ENCODE data around the gene XRCC3.

Gene XRCC3

DNA sequence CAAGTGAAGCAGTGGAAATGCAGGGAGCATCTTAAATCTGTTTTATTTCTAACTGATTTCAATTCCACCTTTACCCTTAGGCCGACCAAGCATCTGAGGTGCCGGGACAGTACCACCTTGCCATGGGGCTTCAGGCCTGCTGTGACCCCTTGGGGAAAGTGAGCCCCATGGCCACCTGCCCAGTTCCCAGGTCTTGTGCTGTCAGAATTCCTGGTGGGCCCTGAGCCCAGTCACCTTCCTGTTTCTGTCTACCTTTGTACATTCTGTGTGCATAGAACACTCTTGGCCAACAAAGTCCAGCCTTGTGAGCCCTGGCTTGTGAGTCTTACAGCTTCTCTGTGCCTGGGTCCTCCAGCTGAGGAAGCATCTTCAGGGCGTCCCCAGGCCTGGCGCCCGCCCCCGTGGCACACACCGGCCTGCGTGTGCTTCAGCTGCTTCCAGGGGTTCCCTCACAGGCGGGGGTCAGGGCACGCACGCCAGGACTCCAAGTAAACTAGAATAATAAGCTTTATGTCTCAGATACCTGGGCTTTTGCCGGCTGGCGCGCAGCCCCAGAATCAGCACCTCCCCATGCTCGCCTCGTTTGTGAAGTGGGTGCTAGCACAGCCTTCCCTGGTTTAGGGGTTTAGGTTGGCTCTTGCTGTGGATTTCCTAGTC, 10.6 kb upstream of the XRCC3 start:
- no peak for DNase-seq

- DNase-seq, result no peak
Measured at GRCh38 chr14:103725001-103725682, 9.9 kb upstream of the XRCC3 start.

DNA sequence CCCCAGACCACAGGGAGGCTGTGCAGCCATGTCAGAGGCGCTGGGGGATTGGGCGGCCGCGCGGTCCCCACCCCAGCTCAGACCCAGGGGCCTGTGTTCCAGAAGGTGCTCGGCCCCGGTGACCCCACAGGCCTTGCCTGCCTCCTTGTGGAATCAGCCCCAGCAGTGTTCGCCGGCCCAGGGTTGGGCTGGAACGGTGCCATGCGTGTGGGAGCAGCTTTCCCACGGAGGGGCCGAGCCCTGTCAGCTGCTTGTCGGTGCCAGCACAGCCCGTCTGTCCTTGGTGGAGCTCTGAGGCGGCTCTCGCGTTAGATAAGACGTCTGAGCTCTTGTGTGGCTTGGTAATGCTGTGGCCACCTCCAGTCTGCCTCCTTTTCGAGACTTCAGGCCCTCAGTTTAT, 8.9 kb upstream of the XRCC3 start:
- DNase-seq, result no peak

DNA sequence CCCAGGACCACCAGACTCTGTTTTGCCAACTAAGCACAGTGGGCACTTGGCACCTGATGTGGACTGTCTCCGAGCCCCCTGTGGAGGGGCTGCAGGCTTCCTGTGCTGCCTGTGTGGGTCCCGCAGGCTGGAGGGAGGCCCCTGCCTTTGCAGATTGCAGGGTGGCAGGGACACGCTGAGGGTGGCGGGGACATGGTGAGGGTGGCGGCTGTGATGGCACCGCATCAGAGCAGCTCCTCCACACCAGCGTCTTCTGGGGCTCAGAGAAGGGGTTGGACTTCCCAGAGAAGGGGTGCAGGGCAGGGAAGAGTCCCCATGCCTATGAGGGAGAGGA, 8.5 kb upstream of the XRCC3 start:
- DNase-seq, result no peak

- no peak for DNase-seq
Measured at GRCh38 chr14:103721334-103722120, 6.3 kb upstream of the XRCC3 start.

- no peak for DNase-seq
Measured at GRCh38 chr14:103719751-103720150, 4.5 kb upstream of the XRCC3 start.

DNA sequence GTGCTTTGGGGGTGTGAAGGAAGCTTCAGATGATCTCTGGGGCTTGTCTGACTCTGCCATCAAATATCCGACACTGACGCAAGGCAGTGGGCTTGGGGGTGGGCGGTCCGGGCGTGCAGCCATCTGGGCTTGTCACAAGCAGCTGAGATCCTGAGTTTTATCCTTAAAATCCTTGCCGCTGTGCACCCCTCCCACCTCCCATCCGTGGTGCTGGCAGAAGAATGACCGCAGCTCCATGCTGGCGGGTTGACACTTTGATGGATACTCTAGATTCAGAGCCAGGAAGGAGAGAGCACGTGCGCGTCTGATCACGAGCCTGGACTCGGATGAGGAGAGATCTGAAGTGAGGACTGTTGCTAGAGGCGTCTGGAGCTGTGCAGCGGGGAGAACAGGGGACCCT, 3.3 kb upstream of the XRCC3 start:
- no peak for DNase-seq

DNA sequence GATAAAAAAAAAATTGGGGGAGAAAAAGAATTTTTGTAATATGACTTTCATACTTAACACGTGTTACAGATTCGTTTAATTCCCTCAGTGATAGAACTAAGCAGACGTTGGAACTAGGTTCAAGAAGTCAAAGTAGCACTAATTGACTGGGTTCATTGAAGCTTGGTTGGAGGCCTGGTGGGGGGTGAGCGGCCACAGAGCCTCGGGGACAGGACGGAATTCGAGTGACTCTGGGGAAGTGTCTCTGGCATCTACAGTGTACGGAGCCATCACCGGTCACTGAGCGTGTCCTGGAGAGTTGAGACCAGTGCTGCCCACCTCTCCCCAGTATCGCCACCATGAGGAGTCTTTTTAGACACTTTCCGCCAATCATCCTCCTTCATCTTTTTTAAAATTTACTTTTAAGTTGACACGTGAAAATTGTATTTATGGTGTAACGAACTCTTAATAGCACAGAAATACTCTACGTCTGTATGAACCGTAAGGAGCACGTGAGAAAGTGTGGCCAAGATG, 1.7 kb upstream of the XRCC3 start:
- no peak for DNase-seq

GRCh38 chr14:103716091-103716801, 995 bp upstream of the XRCC3 start:
- no peak for DNase-seq

DNA sequence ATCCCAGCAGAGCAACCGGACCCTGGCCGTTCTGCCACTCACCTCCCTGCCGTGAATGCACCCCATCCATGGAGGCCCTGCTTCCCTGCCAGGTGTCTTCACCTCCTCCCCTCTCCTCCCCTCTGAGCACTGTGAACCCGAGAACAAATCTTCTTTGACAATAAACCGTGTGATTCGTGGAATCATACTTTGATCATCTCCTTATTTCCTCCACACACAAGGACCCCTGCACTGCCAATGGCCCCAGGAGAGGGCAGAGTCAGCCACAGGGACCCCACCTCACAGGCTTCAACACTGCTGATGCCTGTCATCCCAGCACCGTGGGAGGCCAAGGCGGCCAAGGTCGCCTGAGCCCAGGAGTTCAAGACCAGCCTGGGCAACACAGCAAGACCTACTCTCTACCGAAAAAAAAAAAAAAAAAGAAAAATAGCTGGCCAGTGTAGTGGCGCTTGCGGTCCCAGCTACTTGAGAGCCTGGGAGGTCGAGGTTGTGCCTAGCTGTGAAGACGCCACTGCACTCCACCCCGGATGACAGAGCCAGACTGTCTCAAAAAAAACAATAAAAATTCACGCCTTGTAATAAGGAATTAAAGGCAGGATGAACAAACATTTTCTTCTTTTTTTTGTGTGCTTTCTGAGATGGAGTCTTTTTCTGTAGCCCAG, 1.1 kb downstream of the XRCC3 start:
- no peak for DNase-seq

GRCh38 chr14:103713304-103714062, 1.8 kb downstream of the XRCC3 start:
- no peak for DNase-seq

GRCh38 chr14:103712633-103713247, 2.5 kb downstream of the XRCC3 start:
- DNase-seq, result no peak

- no peak for DNase-seq
Measured at GRCh38 chr14:103711516-103712431, 3.5 kb downstream of the XRCC3 start.

DNA sequence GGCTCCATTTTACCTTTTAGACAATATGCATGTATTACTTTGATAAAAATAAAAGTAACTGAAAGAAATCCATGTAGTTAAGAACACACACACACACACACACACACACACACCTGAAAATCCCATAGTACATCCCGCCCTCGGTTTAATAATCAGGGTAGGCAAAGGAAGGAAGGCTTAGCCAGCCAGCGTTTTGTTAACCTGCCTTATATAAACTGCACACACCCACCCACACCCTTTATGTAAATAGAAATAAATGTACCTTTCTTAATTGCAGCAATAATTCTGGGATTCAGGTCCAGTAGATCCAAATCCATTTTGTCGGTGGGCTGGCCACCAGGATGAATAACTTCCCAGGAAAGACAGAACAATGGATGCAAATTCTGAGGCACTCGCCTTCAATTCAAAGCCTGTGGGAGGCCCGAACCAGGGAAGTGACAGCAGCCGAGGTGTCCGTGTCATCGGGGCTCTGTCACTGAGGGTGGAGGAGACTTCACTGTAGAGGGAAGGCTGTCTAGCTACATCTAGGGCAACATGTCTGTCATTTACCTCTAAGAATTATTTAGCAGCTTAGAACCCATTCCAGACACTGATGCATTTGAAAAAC, 4.4 kb downstream of the XRCC3 start:
- DNase-seq, result no peak

GRCh38 chr14:103709814-103710213, 5.4 kb downstream of the XRCC3 start:
- DNase-seq, result no peak

- DNase-seq, result no peak
Measured at GRCh38 chr14:103708750-103709187, 6.5 kb downstream of the XRCC3 start.

- no peak for DNase-seq
Measured at GRCh38 chr14:103707329-103708263, 7.7 kb downstream of the XRCC3 start.

All from fibroblast of skin of scalp (primary cell).